K562 (cell line): ENCODE data around the gene STRA6.

ENCODE experiments used
- ATF6 ChIP-seq: sonication (generic); formaldehyde crosslinking; IDR thresholded peaks from 2 replicates; pipeline ENCODE4 v1.4.0; 2020; ENCODE audit warnings: mild to moderate bottlenecking, missing genetic modification reagents
- MAZ ChIP-seq, 2 experiments: fragments of 450-650 bp in 1 of 2; sonication (generic) in 1 of 2; formaldehyde crosslinking; IDR thresholded peaks in 1 of 2; conservative IDR thresholded peaks in 1 of 2; 2 replicates each; pipeline versions ENCODE4 v1.4.0 to v1.5.0; 2020; ENCODE audit warnings: mild to moderate bottlenecking in 1 of 2, missing genetic modification reagents in 1 of 2
- TEAD4 ChIP-seq, 2 experiments: sonication (generic) in 1 of 2; formaldehyde crosslinking in 1 of 2; IDR thresholded peaks; 2 replicates each; pipeline versions ENCODE4 v1.6.1 to v1.8.0; 2012 to 2022; ENCODE audit warnings: borderline replicate concordance in 1 of 2, inconsistent platforms in 1 of 2, low read length in 1 of 2, mild to moderate bottlenecking in 1 of 2, missing genetic modification reagents in 1 of 2
- ZNF592 ChIP-seq: fragments of 450-650 bp; IDR thresholded peaks from 2 replicates; pipeline ENCODE4 v1.6.1; 2017; ENCODE audit warnings: antibody characterized with exemption, mild to moderate bottlenecking
- TF ChIP-seq, protein P1 (sequence below), 3 experiments: fragments of 200-800 bp in 1 of 3; sonication (Bioruptor generic) in 1 of 3; sonication (generic) in 1 of 3; formaldehyde crosslinking in 1 of 3; IDR thresholded peaks; 2 replicates each; pipeline versions ENCODE4 v1.6.1 to v1.8.0; 2016 to 2022; ENCODE audit warnings: mild to moderate bottlenecking in 2 of 3, missing compliant biosample characterization in 2 of 3, missing genetic modification characterization in 2 of 3, missing genetic modification reagents in 1 of 3

DNA sequence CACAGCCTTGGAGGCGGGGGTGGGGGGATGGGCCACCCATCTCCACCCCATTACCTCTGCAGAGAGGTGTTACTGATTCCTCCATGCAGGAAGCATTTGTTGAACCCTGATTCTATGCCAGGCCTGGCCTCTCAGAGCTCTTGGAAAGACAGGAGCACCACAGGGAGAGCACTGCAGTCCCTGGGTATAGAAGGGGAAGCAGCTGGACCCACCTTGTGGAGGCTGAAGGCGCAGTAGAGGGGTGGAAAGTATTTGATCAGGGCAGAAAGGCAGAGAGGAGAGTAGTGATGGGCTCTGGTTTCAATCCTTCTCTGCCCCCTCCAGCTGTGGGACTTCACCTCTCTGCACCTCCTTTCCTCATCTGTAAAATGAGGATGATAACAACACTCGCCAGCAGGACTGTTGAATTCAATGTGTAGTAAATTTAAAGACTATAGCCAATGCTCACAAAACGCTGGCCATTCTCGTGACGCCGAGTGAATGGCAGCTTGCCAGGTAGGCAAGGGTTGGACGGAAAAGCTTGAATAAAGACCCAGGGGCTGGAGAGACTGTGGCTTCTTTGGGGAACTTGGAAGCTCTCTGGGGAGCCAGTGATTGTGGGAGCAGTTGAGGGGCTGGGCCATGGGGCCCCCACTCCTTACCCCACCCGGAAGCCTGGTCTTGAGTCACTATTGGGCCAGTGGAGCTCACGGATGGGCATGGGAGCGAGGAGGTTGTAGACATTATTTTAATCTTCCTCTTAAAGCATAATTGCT, 25.6 kb upstream of the STRA6 start:
- no peak for TF ChIP-seq ATF6 (CRISPR knock-in tag)
- TF ChIP-seq MAZ (CRISPR knock-in tag; conservative IDR thresholded peaks at IDR 0.05 in 1 of 2, IDR thresholded peaks at IDR 0.05 in 1 of 2) = no peak
- TF ChIP-seq, protein P1, sequence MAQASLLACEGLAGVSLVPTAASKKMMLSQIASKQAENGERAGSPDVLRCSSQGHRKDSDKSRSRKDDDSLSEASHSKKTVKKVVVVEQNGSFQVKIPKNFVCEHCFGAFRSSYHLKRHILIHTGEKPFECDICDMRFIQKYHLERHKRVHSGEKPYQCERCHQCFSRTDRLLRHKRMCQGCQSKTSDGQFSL (CRISPR knock-in tag; IDR thresholded peaks at IDR 0.05) = no peak
- TF ChIP-seq, protein P1 (tag; IDR thresholded peaks at IDR 0.05) = no peak
- TF ChIP-seq ZNF592 = no peak
- TF ChIP-seq TEAD4 (IDR thresholded peaks at IDR 0.05; ENCODE audit: low read length) = no peak
- TF ChIP-seq TEAD4 (CRISPR knock-in tag; IDR thresholded peaks at IDR 0.05; ENCODE audit: borderline replicate concordance) = no peak
